Measurements from ENCODE around the gene ACSS1.

GRCh38 chr20:25003002-25003401 lies 54.9 kb downstream of the ACSS1 start:
- TF ChIP-seq, protein P1, sequence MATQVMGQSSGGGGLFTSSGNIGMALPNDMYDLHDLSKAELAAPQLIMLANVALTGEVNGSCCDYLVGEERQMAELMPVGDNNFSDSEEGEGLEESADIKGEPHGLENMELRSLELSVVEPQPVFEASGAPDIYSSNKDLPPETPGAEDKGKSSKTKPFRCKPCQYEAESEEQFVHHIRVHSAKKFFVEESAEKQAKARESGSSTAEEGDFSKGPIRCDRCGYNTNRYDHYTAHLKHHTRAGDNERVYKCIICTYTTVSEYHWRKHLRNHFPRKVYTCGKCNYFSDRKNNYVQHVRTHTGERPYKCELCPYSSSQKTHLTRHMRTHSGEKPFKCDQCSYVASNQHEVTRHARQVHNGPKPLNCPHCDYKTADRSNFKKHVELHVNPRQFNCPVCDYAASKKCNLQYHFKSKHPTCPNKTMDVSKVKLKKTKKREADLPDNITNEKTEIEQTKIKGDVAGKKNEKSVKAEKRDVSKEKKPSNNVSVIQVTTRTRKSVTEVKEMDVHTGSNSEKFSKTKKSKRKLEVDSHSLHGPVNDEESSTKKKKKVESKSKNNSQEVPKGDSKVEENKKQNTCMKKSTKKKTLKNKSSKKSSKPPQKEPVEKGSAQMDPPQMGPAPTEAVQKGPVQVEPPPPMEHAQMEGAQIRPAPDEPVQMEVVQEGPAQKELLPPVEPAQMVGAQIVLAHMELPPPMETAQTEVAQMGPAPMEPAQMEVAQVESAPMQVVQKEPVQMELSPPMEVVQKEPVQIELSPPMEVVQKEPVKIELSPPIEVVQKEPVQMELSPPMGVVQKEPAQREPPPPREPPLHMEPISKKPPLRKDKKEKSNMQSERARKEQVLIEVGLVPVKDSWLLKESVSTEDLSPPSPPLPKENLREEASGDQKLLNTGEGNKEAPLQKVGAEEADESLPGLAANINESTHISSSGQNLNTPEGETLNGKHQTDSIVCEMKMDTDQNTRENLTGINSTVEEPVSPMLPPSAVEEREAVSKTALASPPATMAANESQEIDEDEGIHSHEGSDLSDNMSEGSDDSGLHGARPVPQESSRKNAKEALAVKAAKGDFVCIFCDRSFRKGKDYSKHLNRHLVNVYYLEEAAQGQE (IDR thresholded peaks at IDR 0.05; ENCODE audit: insufficient read depth in 1 of 2, low read depth in 2 of 2, low read length in 2 of 2), result no peak
- TF ChIP-seq POLR2AphosphoS5 (IDR thresholded peaks at IDR 0.05; ENCODE audit: low read depth, low read length), result no peak
- no peak for TF ChIP-seq SIN3A (IDR thresholded peaks at IDR 0.05; ENCODE audit: borderline replicate concordance, insufficient read depth, low read length)
- no peak for TF ChIP-seq TAF1 (IDR thresholded peaks at IDR 0.05; ENCODE audit: borderline replicate concordance, insufficient read depth, low read length)

Measured in PFSK-1 (cell line).